Gastroesophageal sphincter (tissue), 4 donors: ENCODE results near the gene CLSTN2. TPM values are rescaled to one million over a fixed set of nuclear protein-coding genes. Genes with fewer than 3 reads are reported as not detected.

ENCODE experiments used
- ATAC-seq: fragments of 150-250 bp; one replicate; pipeline ENCODE4 v1.9.1; 2016; ENCODE audit warnings: mild to moderate bottlenecking, moderate library complexity
- H3K27ac ChIP-seq, 4 donors: fragments of 200-600 bp; sonication (generic) in 3 of 4; 1 replicate in 3 of 4; 2 replicates in 1 of 4; pipeline ENCODE4 v1.5.1; 2016 to 2019
- H3K27me3 ChIP-seq: fragments of 200-600 bp; sonication (generic); one replicate; pipeline ENCODE4 v1.5.1; 2019
- H3K36me3 ChIP-seq, 2 donors: fragments of 200-600 bp; sonication (generic); one replicate each; pipeline ENCODE4 v1.5.1; 2019; ENCODE audit warnings: control low read depth in 1 of 2
- H3K4me1 ChIP-seq, 3 donors: fragments of 200-600 bp; sonication (generic); 1 replicate in 2 of 3; 2 replicates in 1 of 3; pipeline ENCODE4 v1.5.1; 2016 to 2019; ENCODE audit warnings: control low read depth in 2 of 3
- H3K4me3 ChIP-seq, 2 donors: fragments of 200-600 bp; sonication (generic); one replicate each; pipeline ENCODE4 v1.5.1; 2019; ENCODE audit warnings: mild to moderate bottlenecking in 1 of 2, moderate library complexity in 1 of 2
- H3K9me3 ChIP-seq, 3 donors: fragments of 200-600 bp; sonication (generic); one replicate each; pipeline ENCODE4 v1.5.1; 2017 to 2019; ENCODE audit warnings: control low read depth in 2 of 3
- EP300 ChIP-seq: sonication (generic); formaldehyde crosslinking; IDR thresholded peaks from one replicate; pipeline ENCODE4 v1.6.1; 2017; ENCODE audit warnings: antibody characterized with exemption, mild to moderate bottlenecking
- POLR2A ChIP-seq, 2 donors: fragments of 450-650 bp; IDR thresholded peaks; one replicate each; pipeline ENCODE4 v1.6.1; 2017; ENCODE audit warnings: antibody characterized with exemption in 2 of 2, mild to moderate bottlenecking in 2 of 2, moderate library complexity in 1 of 2
- POLR2AphosphoS5 ChIP-seq: sonication (generic); formaldehyde crosslinking; IDR thresholded peaks from one replicate; pipeline ENCODE4 v1.6.1; 2017; ENCODE audit warnings: antibody characterized with exemption
- whole genome bisulfite sequencing, 2 donors: methylation state at CpG; one replicate each; pipeline ENCODE4 v1.1.5; 2018; ENCODE audit warnings: low coverage in 1 of 2; 5-methylcytosine and 5-hydroxymethylcytosine counted together
- total RNA-seq, 4 donors: library from RNA; depleted of rRNA; stranded (reverse); fragments of >200 nt; gene quantifications; one replicate each; pipeline ENCODE4 v1.1.0, GENCODE V29; 2016
- TF ChIP-seq, protein P1 (sequence below), 4 experiments: fragments of 200-600 bp in 2 of 4; fragments of 450-650 bp in 2 of 4; sonication (generic) in 1 of 4; IDR thresholded peaks; one replicate each; pipeline ENCODE4 v1.5.1; 2017 to 2019; ENCODE audit warnings: antibody characterized with exemption in 4 of 4, mild to moderate bottlenecking in 2 of 4, moderate library complexity in 2 of 4

The CLSTN2 gene
- total RNA-seq, 4 donors from 2014 or later: 6.6 to 9.7 (median 7.7) TPM

DNA sequence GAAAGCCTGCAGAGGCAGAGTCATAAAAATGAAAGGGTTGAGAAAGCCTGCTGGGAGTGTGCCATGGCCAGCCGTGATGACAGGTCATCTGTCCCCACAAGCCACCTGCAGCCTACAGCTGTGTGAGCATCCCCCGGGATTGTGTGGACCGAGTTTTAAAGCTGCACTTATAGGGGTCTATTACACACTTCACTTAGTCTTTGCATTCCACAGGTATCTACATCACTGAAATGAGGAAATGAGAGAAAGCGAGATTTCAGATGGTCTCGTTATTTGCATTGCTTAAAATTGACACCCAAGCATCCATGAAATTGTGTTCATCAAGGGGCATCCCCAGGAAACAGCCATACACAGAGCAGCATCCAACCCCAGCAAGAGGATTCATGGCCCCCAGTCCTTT, 605.3 kb downstream of the CLSTN2 start:
- Histone ChIP-seq H3K4me1 (peaks cover 0 to under 1% (median 0%) of the 10 kb centered on the region in 3 donors), H3K4me3 (no peak overlapping the region), H3K27ac (no peak overlapping the region), H3K36me3 (no peaks in the 10 kb centered on the region), H3K9me3 (no peaks in the 10 kb centered on the region), H3K27me3 (no peaks in the 10 kb centered on the region)
- WGBS, 2 donors: 83 to 100% methylated on average over 2 to 4 of the region's 5 CpGs
- TF ChIP-seq POLR2A (IDR thresholded peaks at IDR 0.05): no peak
- no peak for TF ChIP-seq EP300
- no peak for TF ChIP-seq POLR2AphosphoS5
- TF ChIP-seq, protein P1, sequence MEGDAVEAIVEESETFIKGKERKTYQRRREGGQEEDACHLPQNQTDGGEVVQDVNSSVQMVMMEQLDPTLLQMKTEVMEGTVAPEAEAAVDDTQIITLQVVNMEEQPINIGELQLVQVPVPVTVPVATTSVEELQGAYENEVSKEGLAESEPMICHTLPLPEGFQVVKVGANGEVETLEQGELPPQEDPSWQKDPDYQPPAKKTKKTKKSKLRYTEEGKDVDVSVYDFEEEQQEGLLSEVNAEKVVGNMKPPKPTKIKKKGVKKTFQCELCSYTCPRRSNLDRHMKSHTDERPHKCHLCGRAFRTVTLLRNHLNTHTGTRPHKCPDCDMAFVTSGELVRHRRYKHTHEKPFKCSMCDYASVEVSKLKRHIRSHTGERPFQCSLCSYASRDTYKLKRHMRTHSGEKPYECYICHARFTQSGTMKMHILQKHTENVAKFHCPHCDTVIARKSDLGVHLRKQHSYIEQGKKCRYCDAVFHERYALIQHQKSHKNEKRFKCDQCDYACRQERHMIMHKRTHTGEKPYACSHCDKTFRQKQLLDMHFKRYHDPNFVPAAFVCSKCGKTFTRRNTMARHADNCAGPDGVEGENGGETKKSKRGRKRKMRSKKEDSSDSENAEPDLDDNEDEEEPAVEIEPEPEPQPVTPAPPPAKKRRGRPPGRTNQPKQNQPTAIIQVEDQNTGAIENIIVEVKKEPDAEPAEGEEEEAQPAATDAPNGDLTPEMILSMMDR (IDR thresholded peaks at IDR 0.05): no peak
- no peak for ATAC-seq

DNA sequence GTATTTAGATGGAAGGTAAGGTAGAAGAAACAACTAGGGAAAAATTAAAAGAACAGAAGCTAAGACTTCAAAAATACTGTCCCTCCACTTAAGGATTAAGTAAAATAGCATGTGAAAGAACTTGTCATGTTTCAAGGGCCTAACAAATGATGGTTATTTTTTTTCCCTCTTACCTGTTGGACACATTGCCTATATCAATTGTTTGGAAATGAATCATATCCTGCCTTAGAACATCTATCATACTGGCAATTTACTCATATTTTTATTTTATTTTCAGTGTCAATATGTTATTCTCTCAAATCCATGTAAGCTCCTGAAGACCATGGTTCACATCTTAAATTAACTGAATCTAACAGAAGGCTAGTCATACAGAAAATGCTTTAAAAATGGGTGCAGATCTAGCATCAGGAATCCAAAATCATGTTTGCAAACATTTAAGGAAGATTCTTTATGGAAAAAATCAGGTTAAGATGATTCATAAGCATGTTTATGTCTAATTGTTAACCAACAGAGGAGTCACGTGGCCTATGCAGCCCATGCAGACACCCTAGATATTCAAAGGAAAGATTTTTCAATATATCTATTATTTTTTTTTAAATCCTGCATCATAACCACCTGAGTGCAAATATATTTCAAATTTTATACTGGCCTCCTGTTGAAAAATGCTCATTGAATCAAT, 607.1 kb downstream of the CLSTN2 start:
- 85 to 100% methylated on average over 1 of the region's 1 CpG for WGBS, 2 donors
- no peaks in the 10 kb centered on the region for H3K9me3 ChIP-seq
- no peak overlapping the region for H3K27ac ChIP-seq
- no peaks in the 10 kb centered on the region for H3K36me3 ChIP-seq
- H3K27me3 ChIP-seq: no peaks in the 10 kb centered on the region
- TF ChIP-seq, protein P1 (IDR thresholded peaks at IDR 0.05): no peak
- TF ChIP-seq POLR2A (IDR thresholded peaks at IDR 0.05) (no peak), EP300 (no peak), POLR2AphosphoS5 (no peak)
- no peak overlapping the region for H3K4me3 ChIP-seq
- ATAC-seq: no peak
- H3K4me1 ChIP-seq: peaks cover 0 to 9% (median 0%) of the 10 kb centered on the region in 3 donors

DNA sequence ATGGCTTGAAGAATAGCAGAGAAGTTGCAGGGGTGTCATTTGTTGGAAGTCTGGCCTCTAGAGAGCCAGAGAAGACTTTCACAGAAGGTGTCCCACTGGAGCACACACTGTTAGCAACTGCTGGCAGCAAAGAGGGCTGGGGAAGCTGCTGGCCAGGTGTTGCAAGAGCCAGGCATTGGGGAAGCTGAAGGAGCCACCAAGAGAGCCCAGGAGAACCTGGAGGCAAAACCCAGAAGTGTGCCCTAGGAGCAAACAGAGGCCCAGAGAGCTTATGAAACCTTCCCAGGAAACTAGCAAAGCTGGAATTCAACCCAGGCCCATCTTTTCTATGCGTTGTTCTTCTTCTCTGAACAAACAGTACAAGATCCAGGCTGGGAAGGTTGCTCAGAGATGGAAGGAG, 610.2 kb downstream of the CLSTN2 start:
- peak; percentile 15 for ATAC-seq
- Histone ChIP-seq H3K4me3 (no peak overlapping the region), H3K9me3 (no peaks in the 10 kb centered on the region), H3K36me3 (no peaks in the 10 kb centered on the region), H3K4me1 (peaks cover 0 to 9% (median 0%) of the 10 kb centered on the region in 3 donors), H3K27ac (no peak overlapping the region), H3K27me3 (no peaks in the 10 kb centered on the region)
- WGBS, 2 donors: 60% methylated on average over 1 of the region's 1 CpG; no CpG with 5 or more reads in 1 of the 2 donors
- no peak for TF ChIP-seq EP300

DNA sequence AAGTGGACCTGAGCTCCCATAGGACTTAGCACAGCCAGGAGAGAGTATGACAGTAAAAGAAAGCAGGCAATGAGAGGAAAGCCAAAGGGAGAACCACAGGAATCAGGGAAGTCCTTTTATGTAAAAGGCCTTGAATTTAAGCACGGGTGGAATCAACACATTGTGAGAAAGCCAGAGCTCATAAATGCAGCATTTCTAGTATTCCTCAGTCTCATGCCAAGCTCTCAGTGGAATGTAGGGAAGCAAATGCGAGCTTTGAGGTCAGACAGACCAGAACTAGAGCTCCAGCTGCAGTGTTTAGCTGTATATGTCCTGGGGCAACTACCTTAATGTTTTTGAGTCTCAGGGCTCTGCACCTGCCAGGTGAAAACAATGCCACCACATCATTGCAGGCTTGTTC, 610.8 kb downstream of the CLSTN2 start:
- Histone ChIP-seq H3K27ac (no peak overlapping the region), H3K36me3 (no peaks in the 10 kb centered on the region), H3K9me3 (no peaks in the 10 kb centered on the region), H3K4me3 (no peak overlapping the region), H3K27me3 (no peaks in the 10 kb centered on the region), H3K4me1 (peaks cover 0 to 9% (median 0%) of the 10 kb centered on the region in 3 donors)
- ATAC-seq: no peak
- WGBS, 2 donors: 13 to 15% methylated on average over 1 to 2 of the region's 2 CpGs
- no peak for TF ChIP-seq EP300
- TF ChIP-seq POLR2A (IDR thresholded peaks at IDR 0.05): no peak
- TF ChIP-seq POLR2AphosphoS5: no peak
- TF ChIP-seq, protein P1 (IDR thresholded peaks at IDR 0.05): no peak

DNA sequence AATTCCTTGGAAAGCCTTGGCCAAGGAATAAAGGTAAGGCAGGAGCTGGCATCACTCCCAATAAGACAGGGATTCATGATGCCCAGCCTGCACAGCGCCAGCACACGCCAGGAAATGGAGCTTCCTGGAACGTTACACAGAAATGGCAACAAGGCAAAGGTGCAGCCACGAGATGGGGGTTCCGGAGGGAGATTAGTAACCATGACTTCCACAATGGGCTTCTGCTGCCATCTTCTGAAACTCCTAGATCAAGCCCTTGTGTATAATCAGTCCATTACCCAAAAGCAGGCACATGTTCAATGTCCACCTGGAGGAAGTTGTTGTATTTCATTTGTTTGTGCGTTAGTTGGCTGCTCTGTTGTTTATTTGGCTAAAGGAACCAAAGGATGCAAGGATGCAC, 611.7 kb downstream of the CLSTN2 start:
- Histone ChIP-seq H3K4me3 (no peak overlapping the region), H3K9me3 (no peaks in the 10 kb centered on the region), H3K27me3 (no peaks in the 10 kb centered on the region), H3K36me3 (no peaks in the 10 kb centered on the region), H3K4me1 (peaks cover 0 to 9% (median 0%) of the 10 kb centered on the region in 3 donors), H3K27ac (no peak overlapping the region)
- no peak for ATAC-seq
- TF ChIP-seq POLR2A (IDR thresholded peaks at IDR 0.05) (no peak), EP300 (no peak), POLR2AphosphoS5 (no peak)
- TF ChIP-seq, protein P1 (IDR thresholded peaks at IDR 0.05): no peak
- WGBS, 2 donors: 48 to 58% methylated on average over 3 to 6 of the region's 6 CpGs
